Tibial nerve (tissue), 4 donors: ENCODE measurements around the gene NSRP1.
A peak's percentile ranks its signal among the peaks of the same experiment; 100 is the strongest.

Experiments used
- CTCF ChIP-seq, 5 experiments: fragments of 200-600 bp in 3 of 5; fragments of 450-650 bp in 2 of 5; sonication (generic) in 3 of 5; IDR thresholded peaks; one replicate each; pipeline ENCODE4 v1.5.1; 2016 to 2019; ENCODE audit warnings: antibody characterized with exemption in 5 of 5, mild to moderate bottlenecking in 3 of 5, moderate library complexity in 2 of 5
- EP300 ChIP-seq, 2 donors: sonication (generic); formaldehyde crosslinking; IDR thresholded peaks; one replicate each; pipeline ENCODE4 v1.6.1; 2017; ENCODE audit warnings: antibody characterized with exemption in 2 of 2, mild to moderate bottlenecking in 1 of 2
- POLR2A ChIP-seq, 2 donors: fragments of 450-650 bp; IDR thresholded peaks; one replicate each; pipeline ENCODE4 v1.6.1; 2017; ENCODE audit warnings: antibody characterized with exemption in 2 of 2, mild to moderate bottlenecking in 2 of 2, moderate library complexity in 2 of 2

GRCh38 chr17:30116661-30117551 lies at the start of gene NSRP1:
- TF ChIP-seq CTCF (IDR thresholded peaks at IDR 0.05) (no peak), POLR2A (IDR thresholded peaks at IDR 0.05) (peak; percentile 95 to 96), EP300 (IDR thresholded peaks at IDR 0.05) (peak in 1 of 2 donors; percentile 99)
